ENCODE results near the gene LPP.

DNA sequence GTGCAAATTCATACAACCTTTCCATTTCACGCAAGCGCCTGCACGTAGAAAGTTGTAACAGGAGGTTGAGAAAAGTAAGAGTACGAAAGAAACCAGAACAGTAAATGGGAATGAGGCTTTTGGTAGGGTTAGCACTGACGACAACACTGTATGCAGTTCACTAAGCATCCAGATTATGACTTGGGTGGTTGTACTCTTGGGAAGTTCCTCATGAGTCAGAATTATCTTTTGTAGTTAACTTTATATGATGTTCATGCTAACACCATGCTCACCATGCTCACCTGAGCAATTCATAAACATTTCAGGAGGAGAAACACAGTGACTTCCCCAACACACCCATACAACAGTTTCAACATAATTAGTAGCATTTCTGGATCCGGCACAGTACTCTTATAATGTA, 3.0 kb upstream of the LPP start:
- TF ChIP-seq, protein P1, sequence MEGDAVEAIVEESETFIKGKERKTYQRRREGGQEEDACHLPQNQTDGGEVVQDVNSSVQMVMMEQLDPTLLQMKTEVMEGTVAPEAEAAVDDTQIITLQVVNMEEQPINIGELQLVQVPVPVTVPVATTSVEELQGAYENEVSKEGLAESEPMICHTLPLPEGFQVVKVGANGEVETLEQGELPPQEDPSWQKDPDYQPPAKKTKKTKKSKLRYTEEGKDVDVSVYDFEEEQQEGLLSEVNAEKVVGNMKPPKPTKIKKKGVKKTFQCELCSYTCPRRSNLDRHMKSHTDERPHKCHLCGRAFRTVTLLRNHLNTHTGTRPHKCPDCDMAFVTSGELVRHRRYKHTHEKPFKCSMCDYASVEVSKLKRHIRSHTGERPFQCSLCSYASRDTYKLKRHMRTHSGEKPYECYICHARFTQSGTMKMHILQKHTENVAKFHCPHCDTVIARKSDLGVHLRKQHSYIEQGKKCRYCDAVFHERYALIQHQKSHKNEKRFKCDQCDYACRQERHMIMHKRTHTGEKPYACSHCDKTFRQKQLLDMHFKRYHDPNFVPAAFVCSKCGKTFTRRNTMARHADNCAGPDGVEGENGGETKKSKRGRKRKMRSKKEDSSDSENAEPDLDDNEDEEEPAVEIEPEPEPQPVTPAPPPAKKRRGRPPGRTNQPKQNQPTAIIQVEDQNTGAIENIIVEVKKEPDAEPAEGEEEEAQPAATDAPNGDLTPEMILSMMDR (optimal IDR thresholded peaks at IDR 0.05 in 1 of 3, IDR thresholded peaks at IDR 0.05 in 1 of 3, conservative IDR thresholded peaks at IDR 0.05 in 1 of 3; ENCODE audit: extremely low read depth in 1 of 3, insufficient read depth in 2 of 3, low read length in 3 of 3): no peak
- no peak for TF ChIP-seq EZH2 (IDR thresholded peaks at IDR 0.05; ENCODE audit: low read length)

Measured in keratinocyte (primary cell).